Endothelial cell (in vitro differentiated cells): ENCODE measurements around the gene MMP17. TPM values are rescaled to one million over a fixed set of nuclear protein-coding genes. Genes with fewer than 3 reads are reported as not detected.
A peak's percentile ranks its signal among the peaks of the same experiment; 100 is the strongest.

Experiments
- DNase-seq: peaks from one replicate; pipeline ENCODE4 v3.0.0; 2021; ENCODE audit warnings: low spot score
- H3K27ac Mint-ChIP-seq: one replicate; pipeline ENCODE4 v1.8.0; 2021; ENCODE audit warnings: mixed read lengths, inconsistent platforms; ENCODE audit not compliant: unreplicated experiment
- H3K27me3 Mint-ChIP-seq: one replicate; pipeline ENCODE4 v1.8.0; 2021; ENCODE audit warnings: mild to moderate bottlenecking, moderate library complexity, mixed read lengths, inconsistent platforms; ENCODE audit not compliant: unreplicated experiment
- H3K36me3 Mint-ChIP-seq: one replicate; pipeline ENCODE4 v1.8.0; 2021; ENCODE audit warnings: mild to moderate bottlenecking, low read depth, mixed read lengths, inconsistent platforms; ENCODE audit not compliant: unreplicated experiment
- H3K4me1 Mint-ChIP-seq: one replicate; pipeline ENCODE4 v1.8.0; 2021; ENCODE audit warnings: mild to moderate bottlenecking, mixed read lengths, inconsistent platforms; ENCODE audit not compliant: unreplicated experiment
- H3K4me3 Mint-ChIP-seq: one replicate; pipeline ENCODE4 v1.8.0; 2021; ENCODE audit warnings: mild to moderate bottlenecking, mixed read lengths, inconsistent platforms; ENCODE audit not compliant: unreplicated experiment
- H3K9me3 Mint-ChIP-seq: one replicate; pipeline ENCODE4 v1.8.0; 2021; ENCODE audit warnings: mixed read lengths, inconsistent platforms; ENCODE audit not compliant: unreplicated experiment
- total RNA-seq: library from RNA; stranded (reverse); fragmentation: NEBNext Ultra II Directional; extraction: Animal tissue kit (Norgen Biotek cat#: 25700); gene quantifications from one replicate; pipeline ENCODE4 v1.2.1, GENCODE V29; 2021; ENCODE audit not compliant: unreplicated experiment
- TF ChIP-seq, protein P1 (sequence below): fragments of 200-600 bp; sonication (generic); IDR thresholded peaks from one replicate; pipeline ENCODE4 v1.5.0; 2021; ENCODE audit warnings: antibody characterized with exemption; ENCODE audit not compliant: unreplicated experiment

Gene MMP17
- total RNA-seq, 1 donor from 2014 or later: 6.3 TPM

DNA sequence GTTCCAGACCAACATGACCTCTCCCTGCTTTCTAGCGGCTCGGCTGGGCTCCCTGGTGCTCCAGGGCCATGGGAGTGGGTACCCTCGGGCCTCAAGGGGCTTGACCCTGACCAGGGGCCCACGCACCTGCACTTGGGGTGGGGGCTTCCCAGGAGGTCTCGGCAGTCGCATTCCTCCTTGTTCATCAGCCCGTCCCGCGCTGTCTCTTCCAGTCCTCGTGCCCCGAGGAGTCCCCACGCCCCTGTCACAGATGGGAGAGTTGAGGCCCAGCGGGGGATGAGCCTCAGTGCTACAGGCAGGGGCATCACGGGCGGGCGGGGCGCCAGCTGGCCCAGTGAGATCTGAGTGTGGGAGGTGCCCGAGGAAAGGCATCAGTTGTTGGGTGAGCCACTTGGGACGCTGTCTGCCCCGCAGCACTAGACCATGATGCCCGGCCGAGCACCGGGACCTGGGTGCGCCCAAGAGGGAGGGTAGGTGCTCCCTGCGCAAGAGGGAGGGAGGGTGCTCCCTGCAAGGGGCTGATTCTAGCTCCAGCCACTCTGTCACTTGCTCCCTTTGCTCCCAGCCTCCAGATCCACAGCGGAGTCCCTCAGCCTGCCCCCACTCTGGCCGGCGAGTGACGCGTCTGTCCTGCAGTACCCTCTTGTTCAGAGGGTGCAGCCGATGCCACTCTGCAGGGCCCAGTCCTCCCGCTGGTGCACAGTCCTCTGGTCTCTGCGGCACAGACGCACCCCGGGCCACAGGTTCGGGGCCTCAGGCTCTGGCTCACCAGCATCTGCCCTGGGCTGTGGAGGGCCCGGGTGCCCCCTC, 23.8 kb downstream of the MMP17 start:
- Mint-ChIP-seq H3K27me3 (peaks cover 6% of the 10 kb centered on the region), H3K36me3 (no peaks in the 10 kb centered on the region), H3K9me3 (no peaks in the 10 kb centered on the region), H3K4me3 (no peak overlapping the region), H3K4me1 (no peaks in the 10 kb centered on the region), H3K27ac (no peak overlapping the region)
- no peak for DNase-seq
- TF ChIP-seq, protein P1, sequence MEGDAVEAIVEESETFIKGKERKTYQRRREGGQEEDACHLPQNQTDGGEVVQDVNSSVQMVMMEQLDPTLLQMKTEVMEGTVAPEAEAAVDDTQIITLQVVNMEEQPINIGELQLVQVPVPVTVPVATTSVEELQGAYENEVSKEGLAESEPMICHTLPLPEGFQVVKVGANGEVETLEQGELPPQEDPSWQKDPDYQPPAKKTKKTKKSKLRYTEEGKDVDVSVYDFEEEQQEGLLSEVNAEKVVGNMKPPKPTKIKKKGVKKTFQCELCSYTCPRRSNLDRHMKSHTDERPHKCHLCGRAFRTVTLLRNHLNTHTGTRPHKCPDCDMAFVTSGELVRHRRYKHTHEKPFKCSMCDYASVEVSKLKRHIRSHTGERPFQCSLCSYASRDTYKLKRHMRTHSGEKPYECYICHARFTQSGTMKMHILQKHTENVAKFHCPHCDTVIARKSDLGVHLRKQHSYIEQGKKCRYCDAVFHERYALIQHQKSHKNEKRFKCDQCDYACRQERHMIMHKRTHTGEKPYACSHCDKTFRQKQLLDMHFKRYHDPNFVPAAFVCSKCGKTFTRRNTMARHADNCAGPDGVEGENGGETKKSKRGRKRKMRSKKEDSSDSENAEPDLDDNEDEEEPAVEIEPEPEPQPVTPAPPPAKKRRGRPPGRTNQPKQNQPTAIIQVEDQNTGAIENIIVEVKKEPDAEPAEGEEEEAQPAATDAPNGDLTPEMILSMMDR: no peak

DNA sequence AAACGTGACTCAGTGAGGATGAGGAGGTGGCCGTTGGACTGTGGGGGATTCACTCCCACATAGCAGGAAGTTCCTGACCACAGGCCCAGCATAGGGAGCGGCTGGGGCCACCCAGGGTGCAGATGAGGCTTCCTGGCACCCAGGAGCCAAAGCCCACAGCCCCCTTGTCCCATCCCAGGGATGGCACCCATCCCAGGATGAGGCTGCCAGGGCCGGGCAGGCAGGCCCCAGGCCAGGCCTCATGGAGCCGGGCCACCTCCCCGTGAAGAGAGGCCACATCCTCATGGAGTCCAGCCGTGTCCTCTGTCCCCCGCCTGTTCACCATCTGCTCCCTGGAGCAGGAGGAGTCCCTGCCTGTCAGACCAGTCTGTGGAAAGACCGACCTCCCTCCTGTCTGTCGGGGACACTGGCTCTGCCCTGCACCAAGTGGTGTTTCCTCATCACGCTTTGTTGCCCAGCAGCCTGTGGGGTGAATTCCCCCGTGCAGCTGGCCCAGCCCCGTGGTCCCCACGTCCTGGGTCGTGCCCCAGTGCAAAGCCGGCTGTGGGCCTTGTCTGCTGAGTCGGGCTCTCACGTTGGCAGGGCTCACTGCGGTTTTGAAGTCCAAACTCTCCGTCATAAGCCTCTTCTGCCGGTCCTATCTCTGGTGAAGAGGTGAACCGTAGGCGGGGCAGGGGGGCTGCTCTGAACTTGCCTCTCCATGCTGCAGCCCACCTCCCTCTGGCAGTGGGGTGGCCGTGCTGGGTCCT, 24.5 kb downstream of the MMP17 start:
- Mint-ChIP-seq H3K27ac (no peak overlapping the region), H3K27me3 (peaks cover 10% of the 10 kb centered on the region), H3K4me1 (no peaks in the 10 kb centered on the region), H3K36me3 (peaks cover 4% of the 10 kb centered on the region), H3K9me3 (no peaks in the 10 kb centered on the region), H3K4me3 (no peak overlapping the region)
- TF ChIP-seq, protein P1: no peak
- no peak for DNase-seq

DNA sequence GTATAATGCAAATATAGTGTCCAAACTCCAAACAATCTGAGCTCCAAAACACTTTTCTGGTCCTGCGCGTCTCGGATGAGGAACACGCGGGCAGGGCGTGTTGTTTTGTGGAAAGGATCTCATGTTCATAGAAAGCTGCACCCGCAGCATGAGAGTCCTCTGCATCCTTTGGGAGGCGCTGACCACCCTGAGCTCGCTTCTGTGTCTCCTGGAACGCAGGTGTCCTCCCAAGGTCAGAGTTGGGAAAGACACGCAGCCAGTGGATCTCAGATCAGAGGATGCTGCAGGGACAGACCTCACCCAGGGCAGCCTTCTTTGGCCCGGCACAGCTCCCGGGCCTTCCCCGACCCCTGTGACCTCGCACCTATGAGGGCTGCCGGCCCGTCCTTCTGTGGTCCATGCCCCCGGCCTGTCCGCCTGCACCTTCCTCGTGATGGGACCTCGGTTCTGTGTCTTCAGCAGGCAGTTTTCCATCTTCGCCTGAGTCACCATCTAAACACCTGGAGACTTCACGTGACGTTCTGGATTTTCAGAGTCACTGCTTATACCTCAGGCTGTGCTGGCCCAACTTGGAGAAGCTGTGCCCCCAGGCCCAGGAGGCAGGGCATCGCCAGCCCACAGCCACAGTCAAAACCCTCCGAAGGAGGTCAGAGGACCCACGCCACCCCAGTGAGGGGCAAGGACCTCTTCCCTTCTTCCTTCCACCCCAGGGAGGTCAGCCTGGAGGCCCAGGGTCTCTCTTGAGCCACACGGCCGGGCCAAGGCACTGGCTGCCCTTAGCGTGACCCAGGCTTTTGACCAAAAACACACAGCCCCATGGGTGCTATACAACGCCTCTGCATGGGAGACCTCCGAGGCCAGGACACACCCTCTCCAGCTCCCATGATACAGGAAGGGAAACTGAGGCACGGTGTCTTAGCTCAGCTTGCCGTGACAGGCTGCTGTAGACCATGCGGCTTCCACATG, 25.9 kb downstream of the MMP17 start:
- Mint-ChIP-seq H3K4me3 (no peak overlapping the region), H3K27me3 (peaks cover 13% of the 10 kb centered on the region), H3K9me3 (no peaks in the 10 kb centered on the region), H3K27ac (peak overlapping the region; percentile 42), H3K4me1 (no peaks in the 10 kb centered on the region), H3K36me3 (peaks cover 4% of the 10 kb centered on the region)
- no peak for DNase-seq
- TF ChIP-seq, protein P1: no peak

DNA sequence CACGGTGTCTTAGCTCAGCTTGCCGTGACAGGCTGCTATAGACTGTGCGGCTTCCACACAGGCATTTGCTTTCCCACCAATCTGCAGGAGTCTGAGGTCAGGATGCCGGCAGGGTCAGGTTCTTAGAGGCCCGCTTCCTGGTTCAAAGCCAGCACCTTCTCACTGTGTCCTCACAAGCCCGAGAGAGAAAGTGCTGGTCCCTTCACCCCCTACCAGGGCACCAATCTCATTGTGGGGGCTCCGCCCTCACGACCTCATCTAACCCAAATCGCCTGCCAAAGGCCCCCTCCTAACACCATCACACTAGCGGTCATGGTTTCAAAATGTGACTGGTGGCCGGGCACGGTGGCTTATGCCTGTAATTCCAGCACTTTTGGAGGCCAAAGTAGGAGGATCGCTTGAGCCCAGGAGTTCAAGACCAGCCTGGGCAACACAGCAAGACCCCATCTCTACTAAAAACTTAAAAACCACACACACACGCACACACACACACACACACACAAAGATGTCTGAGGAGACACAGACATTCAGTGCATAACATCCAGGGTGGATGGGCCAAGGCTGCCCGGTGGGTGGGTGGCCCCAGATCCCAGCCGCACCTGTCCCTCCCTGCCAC, 26.8 kb downstream of the MMP17 start:
- TF ChIP-seq, protein P1: no peak
- no peaks in the 10 kb centered on the region for H3K9me3 Mint-ChIP-seq
- DNase-seq: no peak

More for the DNA sequence above, 26.8 kb downstream of the MMP17 start:
- Mint-ChIP-seq H3K4me3 (no peak overlapping the region), H3K4me1 (no peaks in the 10 kb centered on the region), H3K27me3 (peaks cover 15% of the 10 kb centered on the region), H3K27ac (no peak overlapping the region), H3K36me3 (peaks cover 4% of the 10 kb centered on the region)
